Activated CD4-positive, alpha-beta T cell treated with anti-CD3 and anti-CD28 coated beads, Interleukin-2, amount 50 U/mL, for 16 hours (primary cell): Measurements from ENCODE around the gene NOP56.
"Not testable (repeated sequence)": the region's sequence is repeated elsewhere in the genome, so short reads cannot be mapped to it uniquely, and the experiment has no call there.

Experiments used
- DNase-seq: peaks from one replicate; pipeline ENCODE4 v3.0.0-alpha.2; 2020

NOP56 gene

GRCh38 chr20:2690213-2690612 lies 37.8 kb downstream of the NOP56 start:
- no peak for DNase-seq

GRCh38 chr20:2690718-2691117 lies 38.3 kb downstream of the NOP56 start:
- no peak for DNase-seq

GRCh38 chr20:2691127-2691526 lies 38.7 kb downstream of the NOP56 start:
- no peak for DNase-seq

- no peak for DNase-seq
These were observed 39.2 kb downstream of the NOP56 start for GRCh38 chr20:2691663-2692035.

GRCh38 chr20:2692036-2692885 lies 39.8 kb downstream of the NOP56 start, which contains the start of gene EBF4:
Gene EBF4, plus strand, starts transcription at chr20:2692780. Its CDS starts 866 bp downstream, at chr20:2693646.
- no peak for DNase-seq

GRCh38 chr20:2692886-2693285 lies 40.5 kb downstream of the NOP56 start:
- DNase-seq: no peak

GRCh38 chr20:2693286-2694007 lies 41.0 kb downstream of the NOP56 start:
- DNase-seq: no peak

GRCh38 chr20:2694008-2694471 lies 41.6 kb downstream of the NOP56 start:
- no peak for DNase-seq

GRCh38 chr20:2694519-2694918 lies 42.1 kb downstream of the NOP56 start:
- DNase-seq: no peak

GRCh38 chr20:2695206-2695983 lies 43.0 kb downstream of the NOP56 start:
- DNase-seq: no peak

GRCh38 chr20:2695984-2696525 lies 43.6 kb downstream of the NOP56 start:
- DNase-seq: not testable (repeated sequence)

- DNase-seq: no peak
These were observed 44.2 kb downstream of the NOP56 start for GRCh38 chr20:2696646-2697045.

- DNase-seq: no peak
These were observed 45.3 kb downstream of the NOP56 start for GRCh38 chr20:2697768-2698167.

GRCh38 chr20:2698186-2698817 lies 45.9 kb downstream of the NOP56 start:
- DNase-seq: no peak

- DNase-seq: no peak
These were observed 46.5 kb downstream of the NOP56 start for GRCh38 chr20:2698912-2699311.

GRCh38 chr20:2699775-2700413 lies 47.5 kb downstream of the NOP56 start:
- DNase-seq: no peak

- no peak for DNase-seq
These were observed 48.6 kb downstream of the NOP56 start for GRCh38 chr20:2700913-2701620.

- no peak for DNase-seq
These were observed 49.2 kb downstream of the NOP56 start for GRCh38 chr20:2701671-2702081.

GRCh38 chr20:2703716-2704475 lies 51.5 kb downstream of the NOP56 start:
- DNase-seq: no peak

- DNase-seq: no peak
These were observed 53.7 kb downstream of the NOP56 start for GRCh38 chr20:2705931-2706645.
